ENCODE results near the gene ZNF710. TPM values are rescaled to one million over a fixed set of nuclear protein-coding genes. Genes with fewer than 3 reads are reported as not detected.

The ZNF710 gene
- polyA plus RNA-seq, 1 donor from 2014 or later, result 10.2 TPM

DNA sequence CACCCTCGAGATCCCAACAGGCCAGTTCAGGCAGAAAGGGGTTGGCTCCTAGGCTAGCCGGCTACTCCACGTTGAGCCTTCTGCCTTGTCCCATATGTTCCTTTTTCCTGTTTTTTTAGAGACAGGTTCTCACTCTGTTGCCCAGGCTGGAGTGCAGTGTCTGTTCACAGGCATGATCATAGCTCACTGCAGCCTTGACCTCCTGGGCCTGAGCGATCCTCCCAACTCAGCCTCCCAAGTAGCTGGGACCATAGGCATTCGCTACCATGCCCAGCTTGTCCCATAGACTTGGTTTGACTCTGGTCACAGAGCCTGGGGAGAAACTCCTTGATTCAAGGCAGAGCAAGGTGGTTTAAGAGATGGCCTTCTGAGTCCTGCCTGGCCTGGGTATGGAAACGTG is 32.3 kb downstream of the ZNF710 start:
- Histone ChIP-seq H3K9ac (ENCODE audit: low read length) (no peak overlapping the region), H4K20me1 (ENCODE audit: insufficient read depth) (no peaks in the 10 kb centered on the region)

DNA sequence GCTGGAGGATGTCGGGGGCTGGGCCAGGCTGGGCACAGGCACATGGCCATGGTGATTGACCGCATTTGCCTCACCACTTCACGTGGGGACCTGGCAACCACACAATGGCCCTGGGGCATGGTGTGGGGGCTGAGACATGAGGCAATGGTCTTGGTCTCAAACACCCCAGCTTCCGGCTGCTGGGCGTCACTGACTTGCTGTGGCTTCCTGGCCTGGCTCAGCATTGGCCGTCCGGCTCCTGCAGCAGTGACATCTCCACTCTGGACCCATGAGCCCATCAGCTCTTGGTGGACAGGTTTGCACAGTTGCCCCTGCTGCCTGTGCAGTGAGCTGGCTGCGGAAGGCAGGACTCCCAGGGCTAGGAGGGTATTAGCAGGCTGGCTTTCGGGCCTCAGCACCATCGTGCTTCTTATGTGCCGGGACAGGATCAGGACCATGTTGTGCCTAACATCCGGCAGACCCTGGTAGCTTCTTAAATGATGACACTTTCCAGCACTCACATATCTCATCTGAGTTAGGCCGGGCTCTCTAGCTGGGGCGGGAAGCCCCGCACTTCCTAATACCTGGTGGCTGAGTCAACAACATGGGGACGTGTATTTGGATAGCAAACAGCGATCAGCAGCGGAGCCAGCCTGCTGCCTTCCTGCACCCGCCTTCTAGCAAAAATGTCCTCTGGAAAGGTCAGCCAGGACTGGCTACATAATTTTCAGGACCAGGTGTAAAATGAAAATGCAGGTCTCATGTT is 34.1 kb downstream of the ZNF710 start:
- Histone ChIP-seq H3K79me2 (replicated peaks; ENCODE audit: insufficient read depth, low read length) (peaks cover 9% of the 10 kb centered on the region), H3K4me3 (ENCODE audit: low read length) (no peak overlapping the region), H3K9ac (ENCODE audit: low read length) (no peak overlapping the region), H2AFZ (ENCODE audit: low read depth, low read length) (no peak overlapping the region), H3F3A (ENCODE audit: insufficient read depth, low read length, poor library complexity, severe bottlenecking) (no peaks in the 10 kb centered on the region), H4K20me1 (ENCODE audit: insufficient read depth) (no peaks in the 10 kb centered on the region), H3K36me3 (ENCODE audit: insufficient read depth, low read length) (no peaks in the 10 kb centered on the region), H3K9me2 (ENCODE audit: insufficient read depth, low read length) (no peaks in the 10 kb centered on the region), H3K27ac (ENCODE audit: low read length) (no peak overlapping the region), H3K27me3 (ENCODE audit: insufficient read depth, low read depth, low read length) (no peaks in the 10 kb centered on the region), H3K9me3 (ENCODE audit: low read length) (no peaks in the 10 kb centered on the region), H3K4me2 (ENCODE audit: low read length) (no peak overlapping the region)
- TF ChIP-seq, protein P1, sequence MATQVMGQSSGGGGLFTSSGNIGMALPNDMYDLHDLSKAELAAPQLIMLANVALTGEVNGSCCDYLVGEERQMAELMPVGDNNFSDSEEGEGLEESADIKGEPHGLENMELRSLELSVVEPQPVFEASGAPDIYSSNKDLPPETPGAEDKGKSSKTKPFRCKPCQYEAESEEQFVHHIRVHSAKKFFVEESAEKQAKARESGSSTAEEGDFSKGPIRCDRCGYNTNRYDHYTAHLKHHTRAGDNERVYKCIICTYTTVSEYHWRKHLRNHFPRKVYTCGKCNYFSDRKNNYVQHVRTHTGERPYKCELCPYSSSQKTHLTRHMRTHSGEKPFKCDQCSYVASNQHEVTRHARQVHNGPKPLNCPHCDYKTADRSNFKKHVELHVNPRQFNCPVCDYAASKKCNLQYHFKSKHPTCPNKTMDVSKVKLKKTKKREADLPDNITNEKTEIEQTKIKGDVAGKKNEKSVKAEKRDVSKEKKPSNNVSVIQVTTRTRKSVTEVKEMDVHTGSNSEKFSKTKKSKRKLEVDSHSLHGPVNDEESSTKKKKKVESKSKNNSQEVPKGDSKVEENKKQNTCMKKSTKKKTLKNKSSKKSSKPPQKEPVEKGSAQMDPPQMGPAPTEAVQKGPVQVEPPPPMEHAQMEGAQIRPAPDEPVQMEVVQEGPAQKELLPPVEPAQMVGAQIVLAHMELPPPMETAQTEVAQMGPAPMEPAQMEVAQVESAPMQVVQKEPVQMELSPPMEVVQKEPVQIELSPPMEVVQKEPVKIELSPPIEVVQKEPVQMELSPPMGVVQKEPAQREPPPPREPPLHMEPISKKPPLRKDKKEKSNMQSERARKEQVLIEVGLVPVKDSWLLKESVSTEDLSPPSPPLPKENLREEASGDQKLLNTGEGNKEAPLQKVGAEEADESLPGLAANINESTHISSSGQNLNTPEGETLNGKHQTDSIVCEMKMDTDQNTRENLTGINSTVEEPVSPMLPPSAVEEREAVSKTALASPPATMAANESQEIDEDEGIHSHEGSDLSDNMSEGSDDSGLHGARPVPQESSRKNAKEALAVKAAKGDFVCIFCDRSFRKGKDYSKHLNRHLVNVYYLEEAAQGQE (IDR thresholded peaks at IDR 0.05; ENCODE audit: borderline replicate concordance), result no peak
- TF ChIP-seq EP300 (conservative IDR thresholded peaks at IDR 0.05; ENCODE audit: poor library complexity, severe bottlenecking) (no peak), MXI1 (conservative IDR thresholded peaks at IDR 0.05; ENCODE audit: poor library complexity, severe bottlenecking) (no peak), EZH2 (IDR thresholded peaks at IDR 0.05; ENCODE audit: borderline replicate concordance, insufficient read depth, low read length, poor library complexity, severe bottlenecking) (no peak), SMC3 (conservative IDR thresholded peaks at IDR 0.05; ENCODE audit: poor library complexity) (no peak), RAD21 (conservative IDR thresholded peaks at IDR 0.05) (no peak), TAF1 (IDR thresholded peaks at IDR 0.05; ENCODE audit: low read depth) (no peak), POLR2AphosphoS5 (IDR thresholded peaks at IDR 0.05) (no peak)
- TF ChIP-seq, protein P2, sequence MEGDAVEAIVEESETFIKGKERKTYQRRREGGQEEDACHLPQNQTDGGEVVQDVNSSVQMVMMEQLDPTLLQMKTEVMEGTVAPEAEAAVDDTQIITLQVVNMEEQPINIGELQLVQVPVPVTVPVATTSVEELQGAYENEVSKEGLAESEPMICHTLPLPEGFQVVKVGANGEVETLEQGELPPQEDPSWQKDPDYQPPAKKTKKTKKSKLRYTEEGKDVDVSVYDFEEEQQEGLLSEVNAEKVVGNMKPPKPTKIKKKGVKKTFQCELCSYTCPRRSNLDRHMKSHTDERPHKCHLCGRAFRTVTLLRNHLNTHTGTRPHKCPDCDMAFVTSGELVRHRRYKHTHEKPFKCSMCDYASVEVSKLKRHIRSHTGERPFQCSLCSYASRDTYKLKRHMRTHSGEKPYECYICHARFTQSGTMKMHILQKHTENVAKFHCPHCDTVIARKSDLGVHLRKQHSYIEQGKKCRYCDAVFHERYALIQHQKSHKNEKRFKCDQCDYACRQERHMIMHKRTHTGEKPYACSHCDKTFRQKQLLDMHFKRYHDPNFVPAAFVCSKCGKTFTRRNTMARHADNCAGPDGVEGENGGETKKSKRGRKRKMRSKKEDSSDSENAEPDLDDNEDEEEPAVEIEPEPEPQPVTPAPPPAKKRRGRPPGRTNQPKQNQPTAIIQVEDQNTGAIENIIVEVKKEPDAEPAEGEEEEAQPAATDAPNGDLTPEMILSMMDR (IDR thresholded peaks at IDR 0.05; ENCODE audit: poor library complexity, severe bottlenecking), result no peak

More for the DNA sequence above, 32.3 kb downstream of the ZNF710 start:
- TF ChIP-seq RAD21 (conservative IDR thresholded peaks at IDR 0.05), result no peak
- no peak for TF ChIP-seq EZH2 (IDR thresholded peaks at IDR 0.05; ENCODE audit: borderline replicate concordance, insufficient read depth, low read length, poor library complexity, severe bottlenecking)
- TF ChIP-seq, protein P2 (IDR thresholded peaks at IDR 0.05; ENCODE audit: poor library complexity, severe bottlenecking), result no peak
- TF ChIP-seq MXI1 (conservative IDR thresholded peaks at IDR 0.05; ENCODE audit: poor library complexity, severe bottlenecking), result no peak
- TF ChIP-seq, protein P1 (IDR thresholded peaks at IDR 0.05; ENCODE audit: borderline replicate concordance), result no peak
- no peak for TF ChIP-seq EP300 (conservative IDR thresholded peaks at IDR 0.05; ENCODE audit: poor library complexity, severe bottlenecking)
- no peak for TF ChIP-seq SMC3 (conservative IDR thresholded peaks at IDR 0.05; ENCODE audit: poor library complexity)
- no peak for TF ChIP-seq POLR2AphosphoS5 (IDR thresholded peaks at IDR 0.05)
- no peak for TF ChIP-seq TAF1 (IDR thresholded peaks at IDR 0.05; ENCODE audit: low read depth)
- Histone ChIP-seq H3F3A (ENCODE audit: insufficient read depth, low read length, poor library complexity, severe bottlenecking) (no peaks in the 10 kb centered on the region), H3K4me3 (ENCODE audit: low read length) (no peak overlapping the region), H3K27me3 (ENCODE audit: insufficient read depth, low read depth, low read length) (no peaks in the 10 kb centered on the region), H3K36me3 (ENCODE audit: insufficient read depth, low read length) (no peaks in the 10 kb centered on the region), H3K9me2 (ENCODE audit: insufficient read depth, low read length) (no peaks in the 10 kb centered on the region), H3K9me3 (ENCODE audit: low read length) (no peaks in the 10 kb centered on the region), H3K79me2 (replicated peaks; ENCODE audit: insufficient read depth, low read length) (peaks cover 9% of the 10 kb centered on the region), H3K27ac (ENCODE audit: low read length) (no peak overlapping the region), H3K4me2 (ENCODE audit: low read length) (no peak overlapping the region), H2AFZ (ENCODE audit: low read depth, low read length) (no peak overlapping the region)

Measured in neural cell (in vitro differentiated cells).